Measurements from ENCODE around the gene RUNX1.

Gene RUNX1

DNA sequence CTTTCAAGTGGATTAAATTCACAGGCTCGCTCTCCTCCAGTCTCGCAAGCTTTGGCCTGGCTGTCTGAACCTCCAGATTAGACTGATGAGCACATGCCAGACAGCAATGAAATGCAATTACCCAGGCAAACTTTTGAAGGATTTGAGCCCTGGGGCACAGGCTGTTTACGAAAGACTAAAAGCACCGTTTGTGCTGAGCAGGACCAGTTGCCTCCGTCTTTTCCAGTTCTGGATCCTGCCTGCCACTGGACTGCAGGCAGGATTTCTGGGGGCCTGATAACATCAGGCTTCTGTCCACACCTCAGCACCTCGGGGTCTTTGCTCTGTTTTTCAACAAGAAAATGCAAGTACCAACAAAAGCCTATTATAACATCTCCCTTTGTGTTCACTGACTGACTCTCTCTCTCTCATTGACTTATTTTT, 234.6 kb downstream of the RUNX1 start:
- Histone ChIP-seq H3K79me2 (ENCODE audit: low read length) (peaks cover 53% of the 10 kb centered on the region), H3K27me3 (ENCODE audit: low read depth, low read length) (no peaks in the 10 kb centered on the region), H3K4me3 (ENCODE audit: low read length) (no peak overlapping the region), H3K4me1 (ENCODE audit: low read length) (no peaks in the 10 kb centered on the region), H3K9ac (ENCODE audit: low read length) (no peak overlapping the region), H3K4me2 (ENCODE audit: low read length) (no peak overlapping the region), H3K27ac (ENCODE audit: low read length) (no peak overlapping the region), H4K20me1 (ENCODE audit: insufficient read depth, low read length) (peaks cover 47% of the 10 kb centered on the region), H3K9me3 (ENCODE audit: insufficient read depth, low read length) (no peaks in the 10 kb centered on the region), H2AFZ (ENCODE audit: low read depth, low read length) (no peak overlapping the region), H3K36me3 (replicated peaks; ENCODE audit: low read depth, low read length) (peaks cover 84% of the 10 kb centered on the region)
- TF ChIP-seq EZH2phosphoT487 (IDR thresholded peaks at IDR 0.05; ENCODE audit: low read depth) (no peak), CTCF (IDR thresholded peaks at IDR 0.05; ENCODE audit: low read depth, low read length) (no peak)

- no peak overlapping the region for H2AFZ ChIP-seq (ENCODE audit: low read depth, low read length)
- no peaks in the 10 kb centered on the region for H3K9me3 ChIP-seq (ENCODE audit: insufficient read depth, low read length)
- no peaks in the 10 kb centered on the region for H3K27me3 ChIP-seq (ENCODE audit: low read depth, low read length)
- peaks cover 81% of the 10 kb centered on the region for H3K36me3 ChIP-seq (replicated peaks; ENCODE audit: low read depth, low read length)
- no peak overlapping the region for H3K4me2 ChIP-seq (ENCODE audit: low read length)
- H3K27ac ChIP-seq (ENCODE audit: low read length) = no peak overlapping the region
- no peak for TF ChIP-seq EZH2phosphoT487 (IDR thresholded peaks at IDR 0.05; ENCODE audit: low read depth)
- TF ChIP-seq CTCF (IDR thresholded peaks at IDR 0.05; ENCODE audit: low read depth, low read length) = no peak
- H3K4me1 ChIP-seq (ENCODE audit: low read length) = no peaks in the 10 kb centered on the region
- no peak overlapping the region for H3K4me3 ChIP-seq (ENCODE audit: low read length)
- no peak overlapping the region for H3K9ac ChIP-seq (ENCODE audit: low read length)
- H4K20me1 ChIP-seq (ENCODE audit: insufficient read depth, low read length) = peaks cover 39% of the 10 kb centered on the region
- H3K79me2 ChIP-seq (ENCODE audit: low read length) = peaks cover 59% of the 10 kb centered on the region
Measured at GRCh38 chr21:34813266-34813894, 235.7 kb downstream of the RUNX1 start.

DNA sequence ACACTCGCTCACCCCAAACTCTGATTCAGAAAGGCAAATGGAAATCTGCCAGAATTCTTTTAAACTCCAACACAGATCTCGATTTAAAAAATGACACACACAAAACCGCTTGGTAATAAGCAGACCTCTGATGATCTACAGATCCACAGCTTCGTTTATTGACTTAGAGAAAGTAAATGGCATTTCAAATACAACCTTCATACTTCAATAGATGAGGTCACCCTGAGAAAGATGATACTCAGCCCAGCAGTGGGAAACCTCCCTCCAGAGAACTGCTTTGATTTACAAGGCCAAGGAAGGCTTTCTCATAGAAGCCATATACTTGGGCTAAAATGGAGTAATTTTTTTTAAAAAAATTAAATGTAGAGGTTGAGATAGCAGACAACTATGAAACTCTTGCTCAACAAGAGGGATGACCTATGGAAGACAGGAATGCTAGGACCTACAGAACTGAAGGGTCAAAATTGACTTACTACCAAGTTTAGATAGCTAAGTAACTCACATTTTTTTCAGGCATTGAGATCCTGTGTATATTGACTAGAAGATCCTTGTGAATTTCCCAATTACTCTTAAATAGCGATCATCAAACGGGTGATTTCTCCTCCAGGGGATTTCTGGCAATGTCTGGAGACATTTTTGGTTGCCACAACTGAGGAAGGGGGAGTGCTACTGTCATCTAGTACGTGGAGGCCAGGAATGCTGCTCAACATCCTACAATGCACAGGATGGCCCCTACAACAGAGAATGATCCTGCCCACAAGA, 236.4 kb downstream of the RUNX1 start:
- no peaks in the 10 kb centered on the region for H3K4me1 ChIP-seq (ENCODE audit: low read length)
- no peak overlapping the region for H2AFZ ChIP-seq (ENCODE audit: low read depth, low read length)
- no peak overlapping the region for H3K4me3 ChIP-seq (ENCODE audit: low read length)
- no peaks in the 10 kb centered on the region for H3K9me3 ChIP-seq (ENCODE audit: insufficient read depth, low read length)
- no peak overlapping the region for H3K4me2 ChIP-seq (ENCODE audit: low read length)
- H3K36me3 ChIP-seq (replicated peaks; ENCODE audit: low read depth, low read length) = peaks cover 84% of the 10 kb centered on the region
- peaks cover 65% of the 10 kb centered on the region for H3K79me2 ChIP-seq (ENCODE audit: low read length)
- peaks cover 38% of the 10 kb centered on the region for H4K20me1 ChIP-seq (ENCODE audit: insufficient read depth, low read length)
- H3K27me3 ChIP-seq (ENCODE audit: low read depth, low read length) = no peaks in the 10 kb centered on the region
- H3K9ac ChIP-seq (ENCODE audit: low read length) = no peak overlapping the region
- no peak overlapping the region for H3K27ac ChIP-seq (ENCODE audit: low read length)
- TF ChIP-seq EZH2phosphoT487 (IDR thresholded peaks at IDR 0.05; ENCODE audit: low read depth) = no peak
- no peak for TF ChIP-seq CTCF (IDR thresholded peaks at IDR 0.05; ENCODE audit: low read depth, low read length)

GRCh38 chr21:34811368-34811767, 237.7 kb downstream of the RUNX1 start:
- no peak for TF ChIP-seq CTCF (IDR thresholded peaks at IDR 0.05; ENCODE audit: low read depth, low read length)
- Histone ChIP-seq H3K4me1 (ENCODE audit: low read length) (no peaks in the 10 kb centered on the region), H3K9ac (ENCODE audit: low read length) (no peak overlapping the region), H3K9me3 (ENCODE audit: insufficient read depth, low read length) (no peaks in the 10 kb centered on the region), H3K27me3 (ENCODE audit: low read depth, low read length) (no peaks in the 10 kb centered on the region), H4K20me1 (ENCODE audit: insufficient read depth, low read length) (peaks cover 41% of the 10 kb centered on the region), H3K27ac (ENCODE audit: low read length) (no peak overlapping the region), H3K4me3 (ENCODE audit: low read length) (no peak overlapping the region), H3K79me2 (ENCODE audit: low read length) (peaks cover 68% of the 10 kb centered on the region), H2AFZ (ENCODE audit: low read depth, low read length) (no peak overlapping the region), H3K4me2 (ENCODE audit: low read length) (no peak overlapping the region), H3K36me3 (replicated peaks; ENCODE audit: low read depth, low read length) (peaks cover 84% of the 10 kb centered on the region)
